T-helper 17 cell (primary cell): Measurements from ENCODE around the gene EPHA6. TPM values are rescaled to one million over a fixed set of nuclear protein-coding genes. Genes with fewer than 3 reads are reported as not detected.
"Not testable (repeated sequence)": the region's sequence is repeated elsewhere in the genome, so short reads cannot be mapped to it uniquely, and the experiment has no call there.

Experiments
- ATAC-seq: fragments of 150-1000 bp; cut with Tn5 transposase; 2 replicates; pipeline ENCODE4 v1.10.0; 2021; ENCODE audit warnings: mild to moderate bottlenecking, moderate library complexity
- DNase-seq, 3 donors: peaks; one replicate each; pipeline versions ENCODE4 v3.0.0 to v3.0.0-alpha.2; 2020 to 2021
- H3K9me3 ChIP-seq: one replicate; pipeline ENCODE4 v1.7.0; 2013; ENCODE audit warnings: low read length, mild to moderate bottlenecking; ENCODE audit not compliant: control insufficient read depth, poor library complexity, severe bottlenecking
- H3K27ac Mint-ChIP-seq: one replicate; pipeline ENCODE4 v1.8.0; 2022; ENCODE audit warnings: mild to moderate bottlenecking, moderate library complexity, mixed read lengths
- H3K27me3 Mint-ChIP-seq: one replicate; pipeline ENCODE4 v1.8.0; 2022; ENCODE audit warnings: mixed read lengths
- H3K36me3 Mint-ChIP-seq: one replicate; pipeline ENCODE4 v1.8.0; 2022; ENCODE audit warnings: low read depth, mixed read lengths
- H3K4me1 Mint-ChIP-seq: one replicate; pipeline ENCODE4 v1.8.0; 2022; ENCODE audit warnings: mild to moderate bottlenecking, mixed read lengths
- H3K4me3 Mint-ChIP-seq: one replicate; pipeline ENCODE4 v1.8.0; 2022; ENCODE audit warnings: mild to moderate bottlenecking, moderate library complexity, mixed read lengths
- total RNA-seq, 4 donors: library from RNA in 2 of 4; stranded (reverse) in 2 of 4; gene quantifications; one replicate each; pipeline ENCODE4 v1.2.3 and lab custom pipeline; 2022 to 2026

Gene EPHA6
- total RNA-seq, 2 donors from 2014 or later: not detected

DNA sequence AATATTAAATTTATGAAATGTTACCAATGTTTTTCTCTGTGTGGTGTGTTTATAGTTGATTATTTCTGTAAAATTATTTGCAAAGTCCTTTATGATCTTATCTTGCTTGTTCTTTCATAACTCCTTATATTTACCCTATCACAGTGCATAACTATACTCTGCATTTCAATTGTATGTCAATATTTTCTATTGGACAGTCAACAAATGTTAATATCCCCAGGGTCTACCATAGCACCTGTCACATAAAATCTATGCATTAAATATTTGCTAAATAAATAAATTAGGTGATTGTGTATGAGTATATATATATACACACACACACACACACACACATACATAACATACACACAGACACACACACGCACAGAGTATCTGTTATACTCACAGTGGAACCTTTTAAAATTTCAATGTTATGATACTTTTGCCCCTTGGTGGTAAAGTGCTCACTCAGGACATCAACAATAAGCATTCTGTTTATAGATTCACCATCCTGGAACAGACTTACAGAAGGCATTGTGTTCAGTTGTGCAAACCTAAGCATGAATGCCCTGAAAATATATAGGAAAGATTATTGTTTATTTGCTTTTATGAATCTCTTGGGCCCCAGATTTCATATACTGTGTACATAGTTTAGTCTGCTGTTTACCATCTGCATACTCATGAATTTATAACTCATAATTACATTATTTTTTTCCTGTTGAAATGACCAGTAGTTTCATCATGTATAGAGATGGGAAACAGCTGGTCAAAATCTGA lies 443.7 kb downstream of the EPHA6 start:
- no peaks in the 10 kb centered on the region for H3K36me3 Mint-ChIP-seq
- no peaks in the 10 kb centered on the region for H3K9me3 ChIP-seq
- no peaks in the 10 kb centered on the region for H3K27me3 Mint-ChIP-seq
- ATAC-seq (no peak), DNase-seq (no peak)
- no peak overlapping the region for H3K4me3 Mint-ChIP-seq
- no peak overlapping the region for H3K27ac Mint-ChIP-seq
- no peaks in the 10 kb centered on the region for H3K4me1 Mint-ChIP-seq

DNA sequence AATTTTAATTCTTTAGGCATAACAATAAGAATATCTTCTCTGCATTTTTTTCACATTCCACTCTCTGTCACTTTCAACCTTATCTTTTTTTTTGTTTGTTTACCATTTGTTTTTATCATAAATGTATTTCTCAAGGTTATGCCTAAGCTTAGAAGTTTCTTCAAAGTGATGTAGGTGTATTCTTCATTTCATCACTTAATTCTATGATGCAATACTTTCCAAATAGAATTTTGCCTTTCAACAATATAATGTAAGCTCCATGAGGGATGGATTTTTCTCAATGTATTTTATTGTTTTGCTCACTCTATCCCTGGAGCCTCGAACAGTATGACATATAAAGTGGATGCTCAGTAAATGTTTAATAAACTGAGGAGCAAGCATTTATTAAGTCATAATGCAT lies 444.9 kb downstream of the EPHA6 start:
- H3K4me3 Mint-ChIP-seq: no peak overlapping the region
- ATAC-seq (no peak), DNase-seq (no peak)
- H3K9me3 ChIP-seq: no peaks in the 10 kb centered on the region
- H3K36me3 Mint-ChIP-seq: no peaks in the 10 kb centered on the region
- no peak overlapping the region for H3K27ac Mint-ChIP-seq
- H3K4me1 Mint-ChIP-seq: no peaks in the 10 kb centered on the region
- H3K27me3 Mint-ChIP-seq: no peaks in the 10 kb centered on the region

DNA sequence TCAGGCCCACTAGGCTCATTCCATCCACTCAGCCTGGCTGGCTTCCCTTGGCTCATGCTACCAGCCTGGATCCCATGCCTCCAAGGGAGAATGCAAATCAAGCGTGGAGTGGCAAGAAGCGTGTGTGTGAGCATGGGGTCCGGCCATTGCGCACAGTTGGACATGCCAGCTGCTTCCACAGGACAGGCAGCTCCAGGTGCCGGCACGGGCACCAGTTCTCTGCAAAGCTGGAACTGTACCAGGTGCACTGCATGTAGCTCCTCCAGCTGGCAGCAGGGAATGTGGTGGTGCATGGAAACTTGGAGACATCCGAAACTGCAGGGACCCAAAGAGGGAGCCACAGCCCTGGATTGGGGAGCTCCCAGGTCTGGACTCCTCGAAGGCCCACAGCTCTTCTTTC lies 449.8 kb downstream of the EPHA6 start:
- ATAC-seq (no peak), DNase-seq (no peak)
- Mint-ChIP-seq H3K4me1 (no peaks in the 10 kb centered on the region), H3K27me3 (no peaks in the 10 kb centered on the region), H3K27ac (no peak overlapping the region), H3K4me3 (no peak overlapping the region), H3K36me3 (no peaks in the 10 kb centered on the region)
- H3K9me3 ChIP-seq: no peaks in the 10 kb centered on the region

DNA sequence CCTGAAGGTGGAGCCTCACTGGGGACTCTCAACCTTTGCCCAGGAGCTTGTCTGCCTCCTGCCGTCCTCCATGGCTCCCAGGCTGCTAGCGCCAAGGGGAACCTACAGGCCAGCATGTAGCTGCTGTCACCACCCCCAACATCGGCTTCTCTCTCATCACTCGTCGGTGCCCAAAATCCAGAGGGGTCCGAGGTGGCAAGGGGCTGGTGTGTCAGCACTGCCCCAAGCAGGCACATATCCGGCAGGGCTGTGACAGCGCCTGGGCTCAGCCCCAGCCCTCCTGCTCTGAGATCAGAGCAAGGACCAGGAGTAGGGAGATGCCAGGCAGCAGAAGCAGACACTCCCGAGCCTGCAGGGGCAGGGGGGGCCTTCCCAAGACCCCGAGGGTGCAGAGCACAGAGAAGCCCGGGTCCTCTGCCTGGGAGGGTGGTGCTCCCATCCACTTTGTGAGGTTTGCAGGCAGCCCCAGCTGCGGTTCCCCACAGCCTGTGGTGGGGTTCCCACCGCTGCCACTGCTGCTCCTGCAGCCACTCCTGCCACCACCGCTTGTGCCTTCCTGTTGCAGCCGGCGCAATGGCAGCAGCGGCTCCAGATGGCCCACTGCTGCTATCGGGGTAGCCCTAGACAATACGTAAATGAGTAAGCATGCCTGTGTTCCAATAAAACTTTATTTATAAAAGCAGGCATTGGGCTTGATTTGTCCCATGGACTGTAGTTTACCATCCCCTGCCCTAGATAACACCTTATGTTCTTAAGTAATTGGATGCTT lies 451.0 kb downstream of the EPHA6 start:
- H3K4me3 Mint-ChIP-seq: no peak overlapping the region
- H3K4me1 Mint-ChIP-seq: no peaks in the 10 kb centered on the region
- H3K27ac Mint-ChIP-seq: no peak overlapping the region
- DNase-seq (no peak), ATAC-seq (no peak)
- H3K36me3 Mint-ChIP-seq: no peaks in the 10 kb centered on the region
- no peaks in the 10 kb centered on the region for H3K27me3 Mint-ChIP-seq
- H3K9me3 ChIP-seq: no peaks in the 10 kb centered on the region

DNA sequence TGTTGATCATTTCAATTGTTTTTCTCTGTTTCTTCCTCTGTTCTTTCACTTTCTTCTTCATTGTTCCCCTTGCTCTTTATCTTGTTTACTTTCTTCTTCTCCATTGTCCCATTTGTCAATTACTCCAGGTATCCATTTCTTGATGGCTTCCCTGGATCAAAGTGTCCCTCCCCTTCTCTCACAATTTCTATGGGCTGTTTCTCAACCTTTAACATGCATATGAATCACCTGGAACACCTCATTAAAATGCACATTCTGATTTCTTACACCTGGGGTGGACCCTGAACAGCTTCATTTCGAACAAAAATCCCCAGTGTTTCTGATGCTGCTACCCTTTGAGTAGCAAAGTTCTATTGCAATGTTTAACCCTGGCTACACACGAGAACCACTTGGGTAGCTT lies 454.8 kb downstream of the EPHA6 start:
- Mint-ChIP-seq H3K4me3 (no peak overlapping the region), H3K36me3 (no peaks in the 10 kb centered on the region), H3K4me1 (no peaks in the 10 kb centered on the region), H3K27me3 (no peaks in the 10 kb centered on the region), H3K27ac (no peak overlapping the region)
- H3K9me3 ChIP-seq: no peaks in the 10 kb centered on the region
- no peak for DNase-seq
- no peak for ATAC-seq

DNA sequence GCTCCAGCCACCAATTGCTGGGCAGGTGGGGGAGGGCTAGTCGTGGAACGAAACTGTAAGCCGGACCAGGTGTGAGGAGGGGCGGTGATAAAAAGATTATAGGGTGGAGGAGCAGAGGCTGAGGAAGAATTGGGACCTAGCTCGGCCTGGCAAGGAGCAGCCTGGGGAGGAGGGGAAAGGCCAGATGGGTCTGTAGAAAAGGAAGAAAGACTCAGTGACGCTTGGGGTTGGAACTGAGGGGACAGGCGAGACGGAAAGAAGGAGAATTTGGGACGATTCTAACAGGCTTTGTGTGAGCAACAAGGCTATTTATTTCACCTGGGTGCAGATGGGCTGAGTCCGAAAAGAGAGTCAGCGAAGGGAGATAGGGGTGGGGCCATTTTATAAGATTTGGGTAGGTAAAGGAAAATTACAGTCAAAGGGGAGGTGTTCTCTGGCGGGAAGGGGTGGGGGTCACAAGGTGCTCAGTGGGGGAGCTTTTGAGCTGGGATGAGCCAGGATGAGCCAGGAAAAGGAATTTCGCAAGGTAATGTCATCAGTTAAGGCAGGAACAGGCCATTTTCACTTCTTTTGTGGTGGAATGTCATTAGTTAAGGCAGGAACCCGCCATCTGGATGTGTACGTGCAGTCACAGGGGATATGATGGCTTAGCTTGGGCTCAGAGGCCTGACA lies 462.6 kb downstream of the EPHA6 start:
- H3K27me3 Mint-ChIP-seq, H3K4me3 Mint-ChIP-seq, DNase-seq, ATAC-seq, H3K36me3 Mint-ChIP-seq, H3K9me3 ChIP-seq, H3K4me1 Mint-ChIP-seq, H3K27ac Mint-ChIP-seq: not testable (repeated sequence)

DNA sequence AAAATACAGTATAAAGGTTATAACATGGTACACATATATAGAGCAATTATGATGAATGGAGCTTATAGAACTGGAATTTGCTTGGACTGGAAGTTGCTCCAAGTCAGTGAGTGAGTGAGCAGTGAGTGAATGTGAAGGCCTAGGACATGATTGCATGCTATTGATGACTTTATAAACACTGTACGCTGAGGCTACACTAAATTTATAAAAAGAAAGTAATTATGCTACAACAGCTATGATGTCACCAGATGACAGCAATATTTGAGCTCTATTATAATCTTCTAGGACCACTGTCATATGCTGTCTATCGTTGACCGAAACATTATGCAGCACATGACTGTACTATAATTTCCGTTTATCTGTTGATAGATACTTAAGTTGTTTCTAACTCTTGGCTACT lies 463.3 kb downstream of the EPHA6 start:
- H3K36me3 Mint-ChIP-seq: no peaks in the 10 kb centered on the region
- H3K9me3 ChIP-seq: no peaks in the 10 kb centered on the region

DNA sequence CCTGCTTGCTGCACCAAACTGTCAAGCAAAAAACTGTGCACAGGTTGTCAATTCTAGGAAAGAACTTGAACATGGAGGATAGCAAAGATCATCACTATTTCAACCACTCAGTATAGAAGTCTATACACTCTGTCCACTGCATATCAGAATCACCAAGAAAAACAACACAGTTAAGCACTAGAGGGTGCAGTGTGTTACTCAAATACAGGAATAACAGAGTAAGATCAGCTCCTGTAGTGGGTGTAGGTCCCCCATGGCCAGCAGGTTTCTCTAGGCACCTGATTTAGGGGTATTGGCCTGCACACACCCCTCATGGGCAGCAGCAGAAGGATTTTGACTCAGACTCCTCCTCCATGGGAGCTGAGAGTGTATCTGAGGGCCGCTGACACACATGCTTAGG lies 464.1 kb downstream of the EPHA6 start:
- ATAC-seq (no peak), DNase-seq (no peak)
- Mint-ChIP-seq H3K4me1 (no peaks in the 10 kb centered on the region), H3K36me3 (no peaks in the 10 kb centered on the region), H3K27me3 (no peaks in the 10 kb centered on the region), H3K27ac (no peak overlapping the region), H3K4me3 (no peak overlapping the region)
- no peaks in the 10 kb centered on the region for H3K9me3 ChIP-seq

More for the DNA sequence above, 463.3 kb downstream of the EPHA6 start:
- H3K27me3 Mint-ChIP-seq: no peaks in the 10 kb centered on the region
- H3K4me1 Mint-ChIP-seq: no peaks in the 10 kb centered on the region
- DNase-seq (no peak), ATAC-seq (no peak)
- H3K4me3 Mint-ChIP-seq: no peak overlapping the region
- no peak overlapping the region for H3K27ac Mint-ChIP-seq

DNA sequence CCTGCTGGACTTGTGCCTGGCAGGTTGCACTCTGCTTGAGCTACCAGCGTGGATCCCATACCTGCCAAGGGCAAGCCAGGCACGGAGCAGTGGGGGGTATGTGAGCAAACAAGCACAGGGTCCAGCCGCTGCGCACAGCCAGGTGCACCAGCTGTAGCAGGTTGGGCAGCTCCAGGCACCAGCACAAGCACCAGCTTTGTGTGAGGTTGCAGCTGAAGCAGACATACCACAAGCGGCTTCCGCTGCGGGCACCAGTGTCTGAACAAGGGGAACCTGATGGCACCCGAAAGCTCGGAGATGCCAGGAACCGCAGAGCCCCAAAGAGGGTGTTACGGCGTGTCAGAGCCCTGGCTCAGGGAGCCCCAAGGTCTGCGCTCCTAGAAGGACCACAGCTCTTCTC lies 477.5 kb downstream of the EPHA6 start:
- Mint-ChIP-seq H3K27me3 (no peaks in the 10 kb centered on the region), H3K4me1 (no peaks in the 10 kb centered on the region), H3K36me3 (no peaks in the 10 kb centered on the region), H3K27ac (no peak overlapping the region), H3K4me3 (no peak overlapping the region)
- no peaks in the 10 kb centered on the region for H3K9me3 ChIP-seq
- ATAC-seq: no peak
- DNase-seq: no peak

DNA sequence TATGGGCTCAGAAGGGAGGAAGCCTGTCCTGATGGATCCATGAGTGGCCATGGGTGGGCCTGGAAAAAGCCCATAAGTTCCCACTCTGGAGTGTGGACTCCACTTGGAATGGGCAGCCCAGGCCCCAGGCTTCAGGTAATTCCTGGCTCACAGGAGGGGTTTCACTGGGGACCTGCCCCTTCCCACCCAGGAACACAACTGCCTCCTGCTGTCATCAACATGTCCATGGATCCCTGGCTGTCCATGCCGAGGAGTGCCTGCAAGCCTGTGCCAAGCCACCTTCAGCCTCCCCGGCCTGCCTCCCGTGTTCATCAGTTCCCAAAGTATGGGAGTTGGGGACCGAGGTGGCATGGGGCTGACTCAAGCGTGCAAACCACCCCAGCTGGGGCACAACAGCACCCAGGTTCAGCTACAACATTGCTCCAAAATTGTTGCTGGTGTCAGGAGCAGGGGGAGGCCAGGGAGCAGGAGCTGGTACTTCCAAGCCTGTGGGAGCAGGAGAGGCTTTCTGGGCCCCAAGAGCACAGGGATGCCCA lies 479.3 kb downstream of the EPHA6 start:
- no peak overlapping the region for H3K27ac Mint-ChIP-seq
- DNase-seq: no peak
- ATAC-seq: no peak
- no peak overlapping the region for H3K4me3 Mint-ChIP-seq
- H3K36me3 Mint-ChIP-seq: no peaks in the 10 kb centered on the region
- H3K9me3 ChIP-seq: no peaks in the 10 kb centered on the region
- H3K27me3 Mint-ChIP-seq: no peaks in the 10 kb centered on the region
- no peaks in the 10 kb centered on the region for H3K4me1 Mint-ChIP-seq

DNA sequence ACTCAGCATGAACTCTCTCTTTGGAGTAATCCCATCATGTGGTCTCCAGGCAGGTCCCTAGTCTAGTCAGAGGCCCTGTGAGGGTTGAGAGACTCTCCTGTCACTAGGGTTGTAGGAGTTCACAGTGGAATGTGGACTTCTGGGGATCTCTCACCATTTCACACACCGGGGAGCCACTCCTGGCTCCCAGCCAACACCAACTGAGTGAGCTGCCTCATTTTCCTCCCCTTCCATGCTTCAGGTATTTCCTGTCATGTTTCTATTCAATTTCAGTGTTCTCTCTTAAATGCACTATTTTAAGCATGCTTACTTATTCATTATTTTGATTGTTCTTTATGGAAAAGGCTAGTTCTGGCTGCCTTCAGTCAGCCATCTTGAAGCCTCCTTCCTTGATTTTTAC lies 482.6 kb downstream of the EPHA6 start:
- H3K9me3 ChIP-seq: no peaks in the 10 kb centered on the region
- ATAC-seq: no peak
- Mint-ChIP-seq H3K36me3 (no peaks in the 10 kb centered on the region), H3K4me3 (no peak overlapping the region), H3K27me3 (no peaks in the 10 kb centered on the region), H3K27ac (no peak overlapping the region), H3K4me1 (no peaks in the 10 kb centered on the region)
- no peak for DNase-seq

DNA sequence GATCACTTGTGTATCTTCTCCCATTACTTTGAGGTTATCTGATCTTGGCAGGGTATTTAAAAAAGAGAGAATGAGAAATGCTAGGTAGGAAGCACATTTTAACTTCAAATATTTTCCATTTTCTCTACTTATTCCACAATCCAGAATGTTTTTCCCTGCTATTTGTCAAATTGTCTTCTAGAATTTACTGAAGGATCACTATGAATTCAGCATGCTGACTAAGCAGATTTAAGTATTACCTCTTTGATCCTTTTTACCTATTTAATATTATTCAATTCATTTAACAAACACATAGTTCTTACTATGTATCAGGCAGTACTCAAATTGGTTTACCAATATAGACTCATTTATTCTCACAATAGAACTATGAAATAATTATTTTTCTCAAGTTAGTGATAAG lies 486.7 kb downstream of the EPHA6 start:
- Mint-ChIP-seq H3K27ac (no peak overlapping the region), H3K4me1 (no peaks in the 10 kb centered on the region), H3K4me3 (no peak overlapping the region), H3K36me3 (no peaks in the 10 kb centered on the region), H3K27me3 (no peaks in the 10 kb centered on the region)
- H3K9me3 ChIP-seq: no peaks in the 10 kb centered on the region
- no peak for ATAC-seq
- DNase-seq: no peak

DNA sequence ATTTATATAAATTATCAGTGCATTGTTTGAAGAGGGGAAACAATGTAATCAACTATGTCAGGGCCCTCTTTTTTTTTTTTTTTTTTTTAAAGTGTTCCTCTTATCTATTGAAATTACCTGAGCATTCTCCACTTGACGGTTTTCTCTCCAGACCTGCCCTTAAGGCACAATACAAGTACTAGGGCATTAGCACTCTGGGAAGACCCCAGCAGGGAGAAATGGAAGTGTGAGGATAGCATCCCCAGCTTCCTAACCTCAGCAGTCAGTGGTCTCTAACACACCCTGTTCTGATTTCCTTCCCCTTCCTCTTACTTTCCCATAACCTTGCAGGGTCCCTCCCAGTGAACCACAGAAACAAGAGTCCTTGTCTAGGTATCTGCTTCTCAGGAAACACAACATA lies 491.8 kb downstream of the EPHA6 start:
- DNase-seq (no peak), ATAC-seq (no peak)
- Mint-ChIP-seq H3K27me3 (no peaks in the 10 kb centered on the region), H3K4me3 (no peak overlapping the region), H3K36me3 (no peaks in the 10 kb centered on the region), H3K27ac (no peak overlapping the region), H3K4me1 (no peaks in the 10 kb centered on the region)
- no peaks in the 10 kb centered on the region for H3K9me3 ChIP-seq
